Measurements from ENCODE around the gene P4HB.

- TF ChIP-seq POLR2AphosphoS5 (IDR thresholded peaks at IDR 0.05; ENCODE audit: low read depth) (no peak), GABPA (IDR thresholded peaks at IDR 0.05; ENCODE audit: low read depth) (no peak)
These were observed 49.2 kb downstream of the P4HB start for GRCh38 chr17:81810892-81811704.

Measured in HL-60 (cell line).